PC-9 (cell line): ENCODE results near the gene CREB3L1.

ENCODE experiments used
- EZH2 ChIP-seq: fragments of 200-600 bp; sonication (generic); IDR thresholded peaks from 2 replicates; pipeline ENCODE4 v1.8.0; 2017; ENCODE audit warnings: antibody characterized with exemption, low read depth
- TF ChIP-seq, protein P1 (sequence below): fragments of 200-600 bp; sonication (generic); conservative IDR thresholded peaks from 2 replicates; pipeline ENCODE4 v1.6.1; 2017; ENCODE audit warnings: mixed run types, antibody characterized with exemption, mild to moderate bottlenecking, moderate library complexity

DNA sequence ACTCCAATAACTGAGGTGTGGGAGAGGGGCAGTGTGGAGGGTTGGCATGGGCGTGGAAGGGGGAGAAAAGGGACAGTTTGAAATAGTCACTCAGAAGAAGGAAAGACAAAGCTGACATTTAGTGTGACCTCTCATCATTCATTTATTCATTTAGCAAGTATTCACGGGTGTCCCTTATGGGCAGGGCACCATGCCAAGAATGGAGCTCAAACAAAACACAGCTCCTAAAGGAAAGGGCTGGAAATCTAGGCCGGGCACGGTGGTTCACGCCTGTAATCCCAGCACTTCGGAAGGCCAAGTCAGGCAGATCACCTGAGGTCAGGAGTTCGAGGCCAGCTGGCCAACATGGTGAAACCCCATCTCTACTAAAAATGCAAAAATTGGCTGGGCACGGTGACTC, 50.4 kb downstream of the CREB3L1 start:
- TF ChIP-seq EZH2, result no peak
- TF ChIP-seq, protein P1, sequence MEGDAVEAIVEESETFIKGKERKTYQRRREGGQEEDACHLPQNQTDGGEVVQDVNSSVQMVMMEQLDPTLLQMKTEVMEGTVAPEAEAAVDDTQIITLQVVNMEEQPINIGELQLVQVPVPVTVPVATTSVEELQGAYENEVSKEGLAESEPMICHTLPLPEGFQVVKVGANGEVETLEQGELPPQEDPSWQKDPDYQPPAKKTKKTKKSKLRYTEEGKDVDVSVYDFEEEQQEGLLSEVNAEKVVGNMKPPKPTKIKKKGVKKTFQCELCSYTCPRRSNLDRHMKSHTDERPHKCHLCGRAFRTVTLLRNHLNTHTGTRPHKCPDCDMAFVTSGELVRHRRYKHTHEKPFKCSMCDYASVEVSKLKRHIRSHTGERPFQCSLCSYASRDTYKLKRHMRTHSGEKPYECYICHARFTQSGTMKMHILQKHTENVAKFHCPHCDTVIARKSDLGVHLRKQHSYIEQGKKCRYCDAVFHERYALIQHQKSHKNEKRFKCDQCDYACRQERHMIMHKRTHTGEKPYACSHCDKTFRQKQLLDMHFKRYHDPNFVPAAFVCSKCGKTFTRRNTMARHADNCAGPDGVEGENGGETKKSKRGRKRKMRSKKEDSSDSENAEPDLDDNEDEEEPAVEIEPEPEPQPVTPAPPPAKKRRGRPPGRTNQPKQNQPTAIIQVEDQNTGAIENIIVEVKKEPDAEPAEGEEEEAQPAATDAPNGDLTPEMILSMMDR, result no peak
